ENCODE data around the gene GPR87.

GPR87 gene

DNA sequence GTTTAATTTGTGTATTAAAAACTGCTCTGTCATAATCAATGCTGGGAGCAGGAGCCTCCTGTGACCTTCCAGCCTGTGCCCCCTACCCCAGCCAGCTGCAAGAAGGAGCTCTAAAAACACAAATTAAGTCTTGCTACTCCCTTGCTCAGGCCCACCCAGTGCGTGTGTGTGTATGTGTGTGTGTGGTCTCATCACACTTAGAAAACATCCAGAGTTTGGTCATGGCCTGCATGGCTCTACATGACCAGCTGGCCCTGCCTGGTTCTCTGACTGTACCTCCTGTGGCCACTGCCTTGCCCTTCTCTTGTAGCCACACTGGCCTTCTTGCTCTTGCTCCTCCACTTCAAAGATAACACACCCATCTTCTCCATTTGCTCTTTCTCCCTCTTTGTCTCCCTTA lies 52.0 kb downstream of the GPR87 start:
- TF ChIP-seq POLR2A (IDR thresholded peaks at IDR 0.05; ENCODE audit: low read depth, low read length) = no peak
- DNase-seq (ENCODE audit: insufficient read length, low spot score) = no peak
- no peak for FAIRE-seq

DNA sequence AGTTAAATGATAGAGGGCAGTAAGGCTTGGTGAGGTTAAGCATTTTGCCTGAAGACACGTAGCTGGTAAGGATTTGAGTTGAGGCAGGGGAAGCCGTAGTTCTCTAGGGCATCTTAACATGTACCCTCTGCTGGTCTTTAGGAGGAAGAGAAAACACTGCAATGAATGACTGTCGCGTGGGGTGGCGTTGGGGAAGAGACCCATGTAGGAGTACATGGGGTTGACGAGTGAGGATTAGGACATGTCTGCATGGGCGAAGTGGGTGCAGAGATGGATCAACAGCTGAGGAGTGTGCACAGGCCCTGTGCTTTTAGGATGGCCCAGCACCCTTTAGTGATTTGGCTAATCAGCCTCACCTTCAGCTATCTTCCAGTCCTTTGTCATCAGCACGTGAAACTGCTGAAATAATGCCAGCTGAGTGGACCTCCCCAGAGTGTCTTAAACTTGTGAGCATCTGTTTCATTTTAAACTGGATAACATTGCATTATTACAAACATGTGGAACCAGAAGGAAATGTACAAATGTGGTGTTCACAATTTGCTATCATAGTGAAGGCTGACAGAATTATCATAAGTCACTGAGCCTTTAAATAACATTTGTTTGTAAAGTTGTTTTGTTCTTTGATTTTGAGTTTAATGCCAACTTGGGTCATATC lies 53.6 kb downstream of the GPR87 start:
- no peak for DNase-seq (ENCODE audit: insufficient read length, low spot score)
- TF ChIP-seq POLR2A (IDR thresholded peaks at IDR 0.05; ENCODE audit: low read depth, low read length) = no peak
- FAIRE-seq = no peak

DNA sequence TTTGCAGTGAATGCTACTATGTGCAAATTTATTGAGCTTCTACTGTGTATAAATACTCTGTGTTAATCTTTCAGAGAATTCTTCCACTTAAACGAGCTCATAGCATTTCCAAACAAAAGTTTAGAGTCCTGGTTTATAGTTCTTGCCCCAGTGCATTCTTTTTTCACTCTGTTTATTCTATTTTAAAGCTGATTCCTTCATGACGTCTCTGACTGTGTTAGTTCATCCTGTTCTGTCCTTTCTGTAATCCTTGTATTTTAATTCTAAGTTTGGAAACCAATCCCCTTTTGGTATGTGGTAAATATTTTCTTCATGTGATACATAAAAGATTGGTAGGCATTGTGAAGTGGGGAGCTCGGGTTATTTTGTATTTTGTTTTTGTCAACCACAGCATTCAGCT lies 57.0 kb downstream of the GPR87 start:
- FAIRE-seq (no peak), DNase-seq (ENCODE audit: insufficient read length, low spot score) (no peak)
- no peak for TF ChIP-seq POLR2A (IDR thresholded peaks at IDR 0.05; ENCODE audit: low read depth, low read length)

DNA sequence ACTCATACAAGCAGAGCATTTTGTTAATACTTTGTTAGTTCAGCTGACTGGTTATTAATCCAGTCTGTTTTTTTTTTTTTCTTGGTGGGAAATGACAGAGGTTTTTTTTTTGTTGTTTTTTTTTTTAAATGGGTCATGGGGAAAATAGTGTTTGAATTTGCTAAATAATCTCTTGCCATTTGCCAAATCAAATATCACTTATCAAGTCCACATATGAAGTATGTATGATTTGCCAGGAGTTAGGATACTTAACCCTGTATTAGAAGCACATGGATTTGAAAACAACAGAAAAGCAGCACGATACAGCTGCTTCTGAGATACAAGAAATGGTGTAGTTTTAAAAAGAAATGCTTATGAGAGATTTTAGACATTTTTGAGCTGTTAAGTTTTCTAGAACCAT lies 59.9 kb downstream of the GPR87 start:
- DNase-seq (ENCODE audit: insufficient read length, low spot score) (no peak), FAIRE-seq (no peak)
- no peak for TF ChIP-seq POLR2A (IDR thresholded peaks at IDR 0.05; ENCODE audit: low read depth, low read length)

DNA sequence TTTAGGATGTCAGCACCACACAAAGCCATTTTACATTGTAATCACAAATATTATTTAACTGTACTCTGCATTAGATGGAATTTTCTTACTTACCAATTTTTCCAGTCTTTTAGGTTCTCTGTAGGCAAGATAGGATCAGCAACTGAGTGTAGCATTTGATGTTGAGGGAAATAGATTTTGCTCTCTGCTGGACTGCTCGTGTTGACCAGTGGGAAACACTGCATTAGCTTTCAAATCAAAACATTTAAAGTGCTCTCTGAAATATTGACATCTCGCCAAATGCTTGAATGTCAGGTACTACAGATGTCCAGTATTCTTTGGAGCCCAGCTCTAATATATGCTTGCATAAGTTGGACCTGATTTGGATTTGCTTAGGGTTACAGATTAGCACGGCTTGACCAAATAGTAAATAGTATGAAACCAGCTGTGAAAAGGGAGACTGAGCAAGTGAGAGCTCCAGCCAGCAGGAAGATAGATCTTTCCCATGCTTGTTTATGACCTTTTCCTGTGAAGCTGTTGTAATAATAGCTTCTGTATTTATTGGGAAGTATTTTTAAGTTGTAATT lies 67.8 kb downstream of the GPR87 start:
- DNase-seq (ENCODE audit: insufficient read length, low spot score) (no peak), FAIRE-seq (no peak)
- TF ChIP-seq POLR2A (IDR thresholded peaks at IDR 0.05; ENCODE audit: low read depth, low read length) = no peak
